Fibroblast of the aortic adventitia (primary cell): ENCODE measurements around the gene TRIM31. TPM values are rescaled to one million over a fixed set of nuclear protein-coding genes. Genes with fewer than 3 reads are reported as not detected.
A peak's percentile ranks its signal among the peaks of the same experiment; 100 is the strongest.

Experiments used
- DNase-seq: peaks from one replicate; pipeline ENCODE4 v3.0.0-alpha.2; 2010; ENCODE audit warnings: low read depth
- H3K4me3 ChIP-seq: 2 replicates; pipeline ENCODE4 v1.5.1; 2011; ENCODE audit warnings: low read depth, mild to moderate bottlenecking, control low read depth, low read length, moderate library complexity
- total RNA-seq: library from RNA; depleted of rRNA; stranded (reverse); fragments of >200 nt; gene quantifications from 2 replicates; pipeline ENCODE4 v1.2.3, GENCODE V29; 2012; ENCODE audit warnings: low replicate concordance
- TF ChIP-seq, protein P1 (sequence below): IDR thresholded peaks from 2 replicates; pipeline ENCODE4 v1.5.1; 2011; ENCODE audit warnings: mild to moderate bottlenecking, low read length, control low read depth, inconsistent platforms; ENCODE audit not compliant: insufficient read depth

Gene TRIM31
- total RNA-seq, 1 donor = not detected

DNA sequence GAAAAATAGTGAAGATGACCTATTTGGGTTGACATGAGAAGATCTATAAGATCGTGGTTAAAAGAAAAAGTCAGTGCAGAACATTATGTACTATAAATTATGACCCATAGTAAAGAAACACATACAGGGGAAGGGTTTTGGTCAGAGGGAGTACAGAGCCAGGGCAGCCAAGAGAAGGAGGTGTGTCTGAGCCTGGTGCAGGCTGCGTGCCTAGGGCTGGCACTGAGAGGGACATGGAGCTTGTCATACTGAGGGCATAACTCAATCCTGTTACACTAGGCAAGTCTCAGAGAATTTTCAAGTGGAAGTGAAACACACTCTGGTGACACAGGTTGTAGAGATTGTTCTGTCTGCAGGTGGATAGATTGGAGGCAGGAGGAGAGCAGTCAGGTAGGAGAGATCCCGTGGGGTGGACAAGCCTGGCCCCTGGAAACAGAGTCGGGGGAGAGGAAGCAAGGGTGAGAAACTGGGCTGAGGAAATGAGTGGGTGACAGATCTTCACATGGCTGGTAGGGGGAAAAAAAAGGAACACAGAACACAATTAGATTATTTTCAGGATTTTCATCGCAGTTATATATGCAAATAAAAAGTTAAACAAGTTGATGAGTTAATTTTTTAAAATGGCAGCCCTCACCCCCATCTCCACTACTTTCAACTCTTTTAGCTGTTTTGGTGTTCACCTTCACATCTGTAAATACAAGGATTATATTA lies 18.8 kb downstream of the TRIM31 start:
- TF ChIP-seq, protein P1, sequence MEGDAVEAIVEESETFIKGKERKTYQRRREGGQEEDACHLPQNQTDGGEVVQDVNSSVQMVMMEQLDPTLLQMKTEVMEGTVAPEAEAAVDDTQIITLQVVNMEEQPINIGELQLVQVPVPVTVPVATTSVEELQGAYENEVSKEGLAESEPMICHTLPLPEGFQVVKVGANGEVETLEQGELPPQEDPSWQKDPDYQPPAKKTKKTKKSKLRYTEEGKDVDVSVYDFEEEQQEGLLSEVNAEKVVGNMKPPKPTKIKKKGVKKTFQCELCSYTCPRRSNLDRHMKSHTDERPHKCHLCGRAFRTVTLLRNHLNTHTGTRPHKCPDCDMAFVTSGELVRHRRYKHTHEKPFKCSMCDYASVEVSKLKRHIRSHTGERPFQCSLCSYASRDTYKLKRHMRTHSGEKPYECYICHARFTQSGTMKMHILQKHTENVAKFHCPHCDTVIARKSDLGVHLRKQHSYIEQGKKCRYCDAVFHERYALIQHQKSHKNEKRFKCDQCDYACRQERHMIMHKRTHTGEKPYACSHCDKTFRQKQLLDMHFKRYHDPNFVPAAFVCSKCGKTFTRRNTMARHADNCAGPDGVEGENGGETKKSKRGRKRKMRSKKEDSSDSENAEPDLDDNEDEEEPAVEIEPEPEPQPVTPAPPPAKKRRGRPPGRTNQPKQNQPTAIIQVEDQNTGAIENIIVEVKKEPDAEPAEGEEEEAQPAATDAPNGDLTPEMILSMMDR = no peak
- no peak overlapping the region for H3K4me3 ChIP-seq
- DNase-seq = no peak

DNA sequence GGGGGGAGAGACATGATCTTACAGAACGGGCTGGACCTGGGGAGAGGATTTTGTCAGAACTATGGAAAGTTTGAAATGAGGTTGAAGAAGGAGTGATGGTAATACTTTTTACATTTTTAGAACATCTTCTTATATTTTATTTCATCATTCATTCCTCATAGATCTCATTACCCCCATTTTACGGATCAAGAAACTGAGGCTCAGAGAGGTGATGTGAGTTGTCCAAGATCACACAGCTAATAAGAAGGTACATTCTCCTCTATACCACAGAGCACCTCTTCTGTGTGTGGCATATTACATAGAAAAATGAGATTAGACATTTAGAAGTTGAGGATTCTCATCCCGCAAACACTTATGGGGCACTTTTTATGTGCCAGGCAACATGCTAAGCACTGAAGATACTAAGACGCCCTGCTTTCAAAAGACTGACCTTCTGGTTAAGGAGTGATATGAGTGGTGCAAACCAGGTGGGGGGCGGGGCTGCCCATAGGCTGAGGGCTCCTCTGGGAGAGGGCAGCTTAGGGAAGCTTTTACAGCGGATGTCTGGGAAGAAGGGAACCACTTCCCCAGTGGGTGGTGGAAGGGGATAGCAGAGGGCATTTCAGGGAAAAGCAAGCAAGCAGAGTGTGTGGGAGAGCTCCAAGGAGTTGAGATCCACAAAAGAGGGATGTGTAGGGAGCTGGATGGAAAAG lies 19.9 kb downstream of the TRIM31 start:
- DNase-seq = no peak
- TF ChIP-seq, protein P1 = no peak

DNA sequence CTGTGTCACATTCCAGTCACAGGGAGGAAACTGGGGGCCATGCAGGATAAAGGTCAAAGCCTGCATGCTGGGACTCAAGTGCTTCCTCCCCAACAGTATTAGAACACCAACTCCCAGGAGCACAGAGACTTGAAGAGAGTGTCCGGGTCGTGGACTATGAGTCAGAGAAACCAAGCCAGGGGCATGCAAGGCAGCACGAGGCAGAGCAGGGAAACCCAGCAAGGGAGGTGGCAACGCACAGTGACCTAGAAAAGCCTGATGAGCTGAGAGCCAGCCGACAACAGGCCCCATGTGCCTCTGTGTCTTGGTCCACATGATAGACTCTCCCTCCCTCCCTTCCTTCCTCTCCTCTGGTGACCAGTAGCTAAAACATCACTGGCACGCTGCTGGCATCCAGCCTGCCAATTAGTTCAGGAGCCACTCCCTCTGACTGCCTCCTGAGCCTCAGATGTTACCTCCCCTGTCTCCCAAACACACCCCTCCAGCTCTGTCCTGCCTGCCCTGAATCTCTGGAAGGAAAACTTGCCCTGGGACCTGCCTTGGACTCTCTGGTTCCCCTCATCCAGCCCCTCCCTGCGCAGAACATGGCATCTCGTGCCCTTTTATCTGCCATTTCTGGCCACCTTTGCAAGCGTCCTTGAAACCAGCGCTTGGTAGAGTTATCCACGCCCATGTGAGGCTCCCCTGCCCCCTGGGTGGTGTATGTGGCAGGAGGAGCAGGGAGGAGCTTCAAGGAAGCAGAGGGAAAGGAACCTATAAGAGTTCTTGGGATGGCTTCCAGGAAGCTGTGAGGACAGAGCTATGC lies 21.1 kb downstream of the TRIM31 start:
- no peak overlapping the region for H3K4me3 ChIP-seq
- DNase-seq = peak; percentile 63
- TF ChIP-seq, protein P1 = no peak

More for the DNA sequence above, 19.9 kb downstream of the TRIM31 start:
- no peak overlapping the region for H3K4me3 ChIP-seq

DNA sequence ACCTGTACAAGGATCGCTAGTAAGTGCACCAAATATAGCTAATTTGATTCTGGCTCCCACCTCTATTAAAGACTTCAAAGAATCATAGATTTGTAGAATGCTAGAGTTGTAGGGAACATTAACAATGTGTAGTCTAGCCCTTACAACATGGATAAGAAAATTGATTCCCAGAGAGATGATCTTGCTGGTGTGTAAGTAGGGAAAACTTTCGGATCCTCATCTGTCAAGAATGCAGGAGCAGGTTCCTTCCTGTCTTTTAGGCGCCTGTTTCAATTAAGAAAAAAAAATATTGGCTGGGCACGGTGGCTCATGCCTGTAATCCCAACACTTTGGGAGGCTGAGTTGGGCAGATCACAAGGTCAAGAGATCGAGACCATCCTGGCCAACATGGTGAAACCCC lies 25.0 kb downstream of the TRIM31 start:
- TF ChIP-seq, protein P1 = no peak
- no peak for DNase-seq

DNA sequence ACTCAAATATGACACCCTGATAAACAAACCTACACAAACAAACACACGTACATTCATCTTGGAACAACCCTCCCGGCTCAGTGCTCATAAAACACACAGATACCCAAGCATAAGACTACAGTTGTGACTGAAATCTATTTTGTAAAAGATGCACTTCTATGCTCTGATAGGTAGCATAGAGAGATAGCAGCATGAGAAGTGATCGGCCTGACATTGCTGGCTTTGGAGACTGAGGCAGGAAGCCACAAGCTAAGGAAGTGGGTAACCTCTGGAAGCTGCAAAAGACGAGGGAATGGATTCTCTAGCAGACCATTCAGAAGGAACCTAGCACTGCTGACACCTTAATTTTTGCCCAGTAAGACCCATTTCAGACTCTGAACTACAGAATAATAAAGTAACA lies 35.7 kb downstream of the TRIM31 start:
- TF ChIP-seq, protein P1 = no peak
- no peak overlapping the region for H3K4me3 ChIP-seq
- DNase-seq = no peak

More for the DNA sequence above, 25.0 kb downstream of the TRIM31 start:
- H3K4me3 ChIP-seq = no peak overlapping the region

DNA sequence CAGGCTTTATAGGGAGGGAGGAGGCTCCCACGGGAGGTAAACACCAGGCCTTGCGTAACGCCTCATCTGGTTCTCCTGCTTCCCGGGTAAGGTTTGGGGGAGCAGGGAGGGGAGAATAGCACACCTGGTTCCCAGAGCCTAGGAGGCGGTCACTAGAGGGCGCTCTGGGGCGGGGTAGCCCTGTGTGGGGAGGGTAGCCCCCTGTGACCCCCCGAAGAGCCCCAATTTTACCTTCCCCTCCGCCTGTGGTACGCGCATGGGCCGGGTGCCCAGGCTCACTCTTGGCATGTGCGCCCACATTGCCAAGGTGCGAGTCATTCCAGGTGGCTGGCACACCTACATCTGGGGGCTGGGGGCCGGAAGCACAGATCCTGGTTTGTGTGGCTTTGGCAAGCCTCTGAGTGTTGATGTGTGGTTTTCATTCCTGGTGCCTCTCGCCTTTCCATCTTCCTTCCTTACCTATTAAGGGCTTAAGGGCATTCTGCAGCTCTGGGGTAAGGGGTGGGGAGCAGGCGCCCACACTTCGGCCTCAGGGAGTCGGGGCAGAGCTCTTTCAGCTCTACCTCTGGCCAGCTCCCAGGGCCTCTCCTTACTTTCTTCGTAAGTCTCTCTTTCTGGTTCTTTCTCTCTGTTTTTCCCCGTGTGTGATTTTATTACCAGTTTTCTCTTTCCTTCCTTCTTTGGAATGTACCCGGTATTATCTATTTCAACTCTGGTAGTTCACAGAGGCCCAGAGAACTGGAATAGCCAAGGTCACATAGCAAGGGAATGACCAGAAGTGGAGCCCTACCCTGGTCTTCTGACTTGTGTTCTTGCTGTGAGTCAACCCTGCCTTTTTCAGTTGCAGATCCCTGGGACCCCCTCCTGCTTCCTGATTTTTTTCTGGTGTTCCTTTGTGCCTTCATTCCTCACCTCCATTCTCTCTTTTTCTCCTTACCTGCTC lies 36.8 kb downstream of the TRIM31 start:
- no peak for DNase-seq
- TF ChIP-seq, protein P1 = peak; percentile 25
- H3K4me3 ChIP-seq = no peak overlapping the region
